DMS 273 treated with DMSO at 0.1 percent for 48 hours (cell line): ENCODE data around the gene CFAP46.
"Not testable (repeated sequence)": the region's sequence is repeated elsewhere in the genome, so short reads cannot be mapped to it uniquely, and the experiment has no call there.

Source experiments
- DNase-seq: peaks from one replicate; lab custom pipeline; 2025; lab: John Stamatoyannopoulos, UW

CFAP46 gene

DNA sequence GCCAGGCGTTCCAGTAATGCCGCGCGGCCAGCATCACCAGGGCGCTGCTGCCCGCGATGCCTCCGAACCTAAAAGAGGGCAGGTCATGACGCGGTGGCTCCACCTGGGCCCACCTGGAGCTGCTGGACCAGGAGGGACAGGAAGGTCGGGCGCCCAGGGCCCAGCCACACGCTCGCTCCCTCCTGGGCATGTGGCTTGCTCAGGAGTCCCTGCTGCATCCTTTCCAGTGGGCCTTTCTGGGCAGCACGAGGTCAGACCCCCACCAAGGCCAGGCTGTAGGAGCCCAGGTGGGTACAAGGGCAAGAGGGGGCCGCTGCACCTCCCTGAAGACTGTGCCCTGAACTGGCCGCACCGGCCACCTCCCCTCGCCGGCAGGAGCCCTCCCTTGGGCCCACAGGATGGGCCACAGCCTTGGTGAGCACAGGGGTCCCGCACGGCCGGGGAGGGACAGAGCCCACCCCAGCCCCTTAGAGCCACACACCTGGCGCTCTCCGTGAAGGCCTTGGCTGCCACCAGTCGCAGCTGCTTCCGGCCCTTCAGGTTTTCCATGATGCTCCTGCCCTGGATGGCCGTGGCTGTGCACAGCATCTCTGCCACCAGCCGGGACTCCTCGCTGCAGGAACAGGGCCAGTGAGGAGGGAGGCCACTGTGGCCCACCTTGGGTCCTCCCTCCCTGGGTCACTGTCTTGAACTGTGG lies 43.2 kb downstream of the CFAP46 start:
- no peak for DNase-seq

DNA sequence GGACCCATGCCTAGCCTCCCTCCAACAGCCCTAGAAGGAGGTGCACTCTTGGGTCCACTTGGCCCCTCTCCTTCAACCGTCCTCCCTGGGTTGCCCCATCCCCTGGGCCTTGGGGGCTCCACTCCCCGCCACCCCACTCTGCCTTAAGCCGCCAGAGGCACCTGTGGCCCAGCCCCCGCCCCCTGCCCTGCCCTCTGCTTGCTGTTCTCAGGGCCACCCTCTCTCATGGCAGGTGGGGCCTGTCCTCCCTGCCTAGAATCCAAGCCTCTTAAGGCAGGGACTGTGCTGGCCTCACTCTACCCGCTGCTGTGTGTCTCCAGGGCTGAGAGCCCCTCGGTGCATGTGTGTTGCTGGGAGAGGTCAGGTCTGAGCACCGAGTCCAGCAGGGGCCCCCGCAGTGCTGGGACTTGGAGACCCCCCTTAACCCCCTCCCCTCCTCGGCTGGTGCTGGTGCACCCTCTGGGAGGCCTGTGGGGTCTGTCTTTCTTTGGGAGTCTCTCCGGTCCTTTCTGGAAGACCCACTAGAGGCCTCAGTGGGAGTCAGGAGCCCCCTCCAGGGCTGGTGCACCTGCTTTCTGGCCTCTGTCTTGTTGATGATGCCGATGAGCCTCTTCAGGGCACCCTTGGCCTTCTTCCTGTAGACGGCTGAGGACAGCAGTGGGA lies 43.8 kb downstream of the CFAP46 start:
- no peak for DNase-seq

DNA sequence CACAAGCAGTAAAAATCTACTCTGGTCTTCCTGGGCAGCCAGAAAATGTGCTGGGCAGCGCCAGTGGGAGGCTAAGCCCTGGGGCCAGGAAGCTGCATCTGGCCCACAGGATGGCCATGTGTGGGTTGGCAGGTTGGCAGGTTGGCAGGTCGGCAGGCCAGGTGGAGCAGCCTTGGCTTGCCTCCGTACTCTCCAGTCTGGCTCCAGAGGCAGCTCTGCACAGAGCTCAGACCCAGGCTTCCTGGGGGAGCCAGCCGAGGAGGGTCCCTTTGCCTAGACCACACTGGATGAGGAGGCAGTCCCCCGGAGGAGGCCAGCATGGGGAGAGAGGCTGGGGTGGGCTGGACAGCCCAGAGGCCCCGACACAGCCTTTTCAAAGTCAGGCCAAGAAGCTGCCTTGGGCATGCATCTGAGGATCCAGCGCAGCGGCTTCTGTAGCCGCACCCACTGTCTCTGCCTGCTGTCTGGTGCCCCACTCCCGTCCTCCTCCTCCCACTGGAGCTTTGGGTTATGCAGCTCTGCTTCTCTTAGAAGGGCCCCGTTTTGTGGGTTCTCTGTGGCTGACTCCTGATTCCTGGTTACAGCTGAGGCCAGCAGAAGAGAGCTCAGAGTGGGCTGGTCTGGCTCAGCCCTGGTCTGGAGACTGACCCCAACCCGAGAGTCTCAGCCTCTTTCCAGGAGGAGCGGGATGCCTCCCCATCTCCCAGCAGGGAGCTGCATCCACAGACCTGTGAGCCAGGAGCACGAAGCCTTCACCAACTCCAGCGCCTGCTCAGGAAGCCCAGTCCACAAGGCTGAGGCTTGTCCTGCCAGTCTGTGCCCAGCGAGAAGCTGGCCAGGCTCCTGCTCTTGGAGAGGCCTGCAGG lies 44.6 kb downstream of the CFAP46 start:
- DNase-seq = no peak

DNA sequence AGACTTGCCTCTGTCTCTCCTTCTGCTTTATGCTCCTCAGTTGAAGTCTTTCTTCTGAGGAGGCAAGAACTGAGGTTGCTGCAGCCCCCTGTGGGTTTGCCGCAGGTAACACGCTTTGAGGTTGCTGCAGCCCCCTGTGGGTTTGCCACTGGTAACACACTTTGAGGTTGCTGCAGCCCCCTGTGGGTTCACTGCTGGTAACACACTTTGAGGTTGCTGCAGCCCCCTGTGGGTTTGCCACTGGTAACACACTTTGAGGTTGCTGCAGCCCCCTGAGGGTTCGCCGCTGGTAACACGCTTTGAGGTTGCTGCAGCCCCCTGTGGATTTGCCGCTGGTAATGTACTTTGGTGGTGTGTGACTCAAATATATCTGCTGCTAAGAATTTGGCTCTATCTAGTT lies 48.6 kb downstream of the CFAP46 start:
- DNase-seq = not testable (repeated sequence)

DNA sequence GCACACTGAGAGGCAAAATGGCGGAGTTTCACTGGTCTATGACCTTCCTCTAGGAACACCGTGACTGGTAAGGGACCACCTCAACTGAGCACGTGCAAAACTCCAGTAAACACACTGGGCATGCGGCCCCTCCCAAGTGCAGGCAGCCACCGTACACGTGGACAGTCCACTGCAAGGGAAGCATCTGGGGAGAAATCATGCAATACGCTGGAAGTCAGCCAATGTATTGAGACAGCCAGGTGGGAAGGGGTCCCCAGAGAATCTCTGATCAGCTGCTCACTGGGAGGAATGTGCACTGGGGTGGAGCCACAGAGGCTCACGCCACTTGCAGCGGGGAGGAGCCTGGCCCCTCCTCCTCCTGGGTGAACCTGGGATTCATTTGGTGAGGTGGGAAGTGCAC lies 49.3 kb downstream of the CFAP46 start:
- no peak for DNase-seq

DNA sequence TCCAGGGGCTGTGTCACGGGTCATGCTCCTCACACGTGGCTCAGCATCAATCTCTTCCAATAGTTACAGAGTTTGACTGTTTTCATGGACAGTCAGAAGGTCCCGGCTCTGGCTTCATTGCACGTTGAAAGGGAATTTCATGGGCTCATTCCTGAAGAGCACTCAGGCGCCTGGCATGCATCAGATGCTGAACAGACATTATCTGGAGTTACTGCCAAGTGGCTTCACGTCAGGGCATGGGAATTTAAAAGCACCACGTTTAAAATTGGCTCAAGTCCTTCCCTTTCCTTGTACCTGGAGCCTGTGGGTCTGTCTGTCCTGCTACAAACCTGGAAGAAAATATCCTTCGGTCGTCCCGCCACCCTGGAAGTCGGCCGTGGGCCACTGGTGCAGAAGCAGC lies 50.4 kb downstream of the CFAP46 start:
- no peak for DNase-seq

DNA sequence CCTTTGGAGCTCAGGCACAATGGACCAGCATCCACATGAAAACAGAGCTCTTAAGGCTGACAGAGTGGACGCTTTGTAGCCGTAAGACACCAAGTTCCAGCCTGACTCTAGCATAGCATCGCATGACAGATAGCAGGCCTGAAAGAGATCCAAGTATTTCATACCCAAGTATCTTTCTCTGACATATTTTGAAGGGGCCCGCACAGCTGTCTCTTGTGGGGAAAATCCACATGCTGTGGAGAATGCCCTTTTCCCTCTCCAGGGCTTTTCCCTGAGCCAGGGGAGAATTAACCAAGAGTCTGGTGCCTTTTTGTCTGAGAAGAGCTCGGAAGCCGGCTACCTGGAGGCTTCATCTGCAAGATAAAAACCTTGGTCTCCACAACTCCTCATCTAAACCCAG lies 51.0 kb downstream of the CFAP46 start:
- no peak for DNase-seq

DNA sequence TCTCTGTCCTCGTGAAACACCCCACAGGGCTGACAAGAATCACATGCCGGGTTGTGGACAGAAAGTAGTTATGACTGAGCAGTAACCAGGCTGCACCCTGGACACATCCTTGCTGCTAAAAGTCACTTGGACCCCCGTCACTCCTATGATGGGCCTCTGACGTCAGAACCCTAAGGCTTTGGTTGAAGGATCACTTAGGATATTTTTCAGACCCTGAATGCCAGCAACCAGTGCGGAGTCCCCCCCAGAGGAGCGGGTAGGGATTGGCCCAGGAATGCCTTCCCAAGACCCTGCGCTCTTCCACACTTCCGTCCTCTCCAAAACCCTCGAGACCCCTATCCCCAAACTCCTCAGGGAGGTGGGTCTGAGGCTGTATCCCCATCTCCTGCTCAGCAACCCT lies 52.1 kb downstream of the CFAP46 start:
- no peak for DNase-seq

DNA sequence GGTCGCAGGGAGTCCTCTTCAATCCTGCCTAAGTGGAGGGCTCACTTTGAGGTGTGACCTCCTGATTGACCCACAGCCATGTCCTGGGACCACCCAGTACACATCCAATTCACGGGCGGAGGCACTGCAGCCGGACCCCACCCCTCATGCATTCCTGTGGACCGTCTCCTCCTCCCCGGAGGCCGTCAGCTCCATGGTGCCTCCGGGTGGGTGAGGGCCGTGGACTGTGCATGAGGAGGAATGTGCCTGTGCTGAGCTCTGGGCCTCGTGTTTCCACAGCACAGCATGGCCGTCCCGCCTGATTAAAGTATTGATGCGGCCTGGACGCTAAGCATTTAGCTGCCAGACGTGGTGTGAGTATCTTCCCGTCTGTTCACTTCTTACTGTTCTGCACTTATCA lies 52.8 kb downstream of the CFAP46 start:
- DNase-seq = no peak

DNA sequence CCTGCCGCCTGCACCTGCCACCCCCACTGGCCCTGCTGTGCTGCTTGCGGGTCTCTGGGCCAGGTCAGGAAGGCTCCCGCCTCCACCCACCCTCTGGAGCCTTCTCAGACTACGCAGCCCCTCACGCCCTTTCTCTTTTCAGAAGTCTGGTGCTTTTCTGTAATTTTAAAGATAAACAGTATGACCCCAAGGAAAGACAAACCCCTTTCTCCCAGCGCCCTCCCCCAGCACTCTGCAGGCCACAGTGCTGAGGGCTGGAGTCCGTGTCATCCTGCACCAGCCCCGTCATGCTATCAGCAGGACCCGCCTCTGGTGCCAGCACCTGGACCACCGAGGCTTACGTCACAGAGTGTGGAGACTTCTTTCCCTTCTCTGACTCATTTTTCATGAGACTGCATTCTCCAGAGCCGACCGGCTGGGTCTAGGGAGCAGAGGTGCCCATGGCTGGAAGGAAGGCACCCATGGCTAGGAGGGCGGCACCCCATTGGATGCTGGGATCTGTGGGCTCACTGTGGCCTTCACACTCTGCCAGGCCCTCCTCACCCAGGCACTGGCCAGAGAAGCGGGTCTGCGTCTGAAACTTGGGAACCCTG lies 53.4 kb downstream of the CFAP46 start:
- no peak for DNase-seq

DNA sequence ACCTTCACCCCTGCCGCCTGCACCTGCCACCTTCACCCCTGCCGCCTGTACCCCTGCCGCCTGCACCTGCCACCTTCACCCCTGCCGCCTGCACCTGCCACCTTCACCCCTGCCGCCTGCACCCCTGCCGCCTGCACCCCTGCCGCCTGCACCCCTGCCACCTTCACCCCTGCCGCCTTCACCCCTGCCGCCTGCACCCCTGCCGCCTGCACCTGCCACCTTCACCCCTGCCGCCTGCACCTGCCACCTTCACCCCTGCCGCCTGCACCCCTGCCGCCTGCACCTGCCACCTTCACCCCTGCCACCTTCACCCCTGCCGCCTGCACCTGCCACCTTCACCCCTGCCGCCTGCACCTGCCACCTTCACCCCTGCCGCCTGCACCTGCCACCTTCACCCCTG lies 53.9 kb downstream of the CFAP46 start:
- not testable (repeated sequence) for DNase-seq

DNA sequence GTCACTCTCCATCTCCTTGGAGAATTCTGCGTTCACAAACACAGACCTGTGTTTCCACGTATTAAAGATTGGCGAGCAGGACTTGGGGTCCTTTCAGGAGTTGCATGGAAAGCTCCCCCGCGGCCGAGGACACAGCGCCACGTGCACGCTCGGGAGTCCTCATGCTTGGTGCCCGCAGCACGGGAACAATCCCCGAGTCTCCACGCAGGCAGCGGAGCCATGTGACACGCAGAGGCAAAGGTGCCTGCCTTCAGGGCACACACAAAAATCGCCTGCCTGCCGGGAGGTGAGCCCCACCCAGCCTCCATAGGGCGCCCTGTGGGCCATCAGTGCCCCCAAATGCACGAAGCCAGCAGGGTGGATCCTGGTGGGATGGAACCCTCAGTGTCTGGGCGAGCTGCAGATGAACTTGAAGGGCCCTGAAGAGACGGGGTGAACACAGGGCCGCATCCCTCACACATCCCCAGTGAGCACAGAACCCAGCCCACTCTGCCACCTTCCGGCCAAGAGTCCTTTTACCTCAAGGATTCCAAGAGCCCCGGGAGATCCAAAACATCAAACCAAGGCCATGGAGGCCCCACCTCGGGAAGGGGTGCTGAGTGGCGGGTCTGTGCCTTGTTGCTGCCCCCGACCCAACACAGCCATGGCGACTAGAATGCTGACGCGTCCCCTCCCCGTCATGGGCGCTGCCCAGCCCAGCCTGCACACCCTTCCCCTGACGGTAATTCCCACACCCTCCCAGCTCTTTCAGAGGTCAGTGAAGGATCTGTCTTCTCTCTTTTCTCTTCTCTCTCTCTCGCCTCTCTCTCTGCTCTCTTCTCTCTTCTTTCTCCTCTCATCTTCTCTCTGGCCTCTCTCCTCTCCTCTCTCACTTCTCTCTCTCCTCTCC lies 55.9 kb downstream of the CFAP46 start:
- DNase-seq = no peak

DNA sequence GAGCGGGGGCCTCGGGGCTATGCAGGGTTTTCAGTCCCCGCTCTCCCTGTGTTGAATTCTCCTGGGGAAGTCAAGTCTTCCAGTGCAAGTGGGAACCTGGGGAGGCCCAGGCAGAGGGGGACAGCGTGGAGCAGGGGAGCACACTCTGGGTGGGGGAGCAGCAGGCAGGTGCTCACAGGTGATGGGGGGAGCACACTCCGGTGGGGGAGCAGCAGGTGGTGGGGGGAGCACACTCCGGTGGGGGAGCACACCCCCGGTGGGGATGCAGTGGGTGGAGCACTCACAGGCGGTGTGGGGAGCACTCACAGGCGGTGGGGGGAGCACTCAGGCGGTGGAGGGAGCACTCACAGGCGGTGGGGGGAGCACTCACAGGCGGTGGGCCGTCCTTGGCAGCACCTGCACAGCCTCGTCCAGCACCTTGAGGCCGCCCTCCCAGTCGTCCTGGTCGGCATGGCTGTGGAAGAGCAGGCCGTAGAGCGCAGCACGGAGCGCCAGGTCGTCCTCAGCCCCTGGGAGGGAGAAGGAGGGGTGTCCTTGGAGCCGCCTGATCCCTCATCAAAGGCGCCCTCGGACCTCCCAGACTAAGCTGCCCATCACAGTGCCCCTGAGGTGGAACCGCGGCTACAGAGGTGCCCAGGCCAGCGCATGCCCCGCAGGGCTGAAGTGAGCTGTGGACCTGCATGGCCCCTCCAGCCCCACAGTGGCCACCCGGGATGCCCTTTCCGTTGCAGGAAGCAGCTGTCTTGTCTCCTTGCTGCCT lies 56.7 kb downstream of the CFAP46 start:
- DNase-seq = no peak

DNA sequence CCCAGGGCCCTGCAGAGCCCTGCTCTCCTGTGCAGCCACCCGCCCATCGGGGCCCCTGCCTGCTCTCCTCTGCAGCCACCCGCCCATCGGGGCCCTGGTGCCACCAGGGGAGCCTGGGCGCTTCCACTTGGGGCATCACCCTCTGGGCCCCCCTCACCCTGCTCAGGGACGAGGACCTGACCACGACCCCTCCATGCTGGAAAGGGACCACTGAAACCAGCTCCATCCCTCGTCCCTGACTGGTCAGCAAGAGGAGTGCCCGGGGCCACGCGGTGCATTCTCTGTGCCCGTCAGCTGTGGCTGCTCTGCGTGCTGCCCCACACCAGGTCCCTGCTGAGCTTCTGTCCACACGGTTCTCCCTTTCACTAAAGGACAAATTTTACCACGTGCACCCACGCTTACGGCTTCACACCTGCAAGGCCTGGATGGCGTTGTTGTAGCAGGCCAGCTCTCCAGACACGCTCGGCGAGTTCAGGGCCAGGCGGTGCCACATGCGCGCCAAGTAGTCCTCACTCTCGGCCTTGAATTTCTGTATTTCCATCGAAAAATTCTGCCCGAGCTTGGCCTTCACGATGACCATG lies 57.6 kb downstream of the CFAP46 start:
- DNase-seq = no peak

DNA sequence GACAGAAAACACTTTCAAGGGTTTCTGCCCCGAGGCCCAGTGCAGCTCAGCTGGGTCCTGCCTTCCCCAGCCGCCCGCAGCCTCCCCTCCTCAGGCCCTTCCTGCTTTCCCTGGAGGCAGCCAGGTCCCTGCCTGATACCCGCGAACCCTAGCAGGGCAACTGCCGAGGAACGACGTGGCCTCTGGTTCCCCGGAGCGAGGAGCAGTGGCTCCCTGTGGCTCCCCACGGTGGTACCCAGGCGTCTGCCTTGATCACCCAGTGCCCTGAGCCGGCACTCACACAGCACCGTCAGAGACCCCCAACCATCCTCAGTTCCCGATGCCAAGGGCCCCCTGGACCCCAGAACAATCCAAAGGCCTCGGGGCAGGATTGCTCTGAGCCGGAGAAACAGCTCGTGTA lies 58.3 kb downstream of the CFAP46 start:
- DNase-seq = no peak

DNA sequence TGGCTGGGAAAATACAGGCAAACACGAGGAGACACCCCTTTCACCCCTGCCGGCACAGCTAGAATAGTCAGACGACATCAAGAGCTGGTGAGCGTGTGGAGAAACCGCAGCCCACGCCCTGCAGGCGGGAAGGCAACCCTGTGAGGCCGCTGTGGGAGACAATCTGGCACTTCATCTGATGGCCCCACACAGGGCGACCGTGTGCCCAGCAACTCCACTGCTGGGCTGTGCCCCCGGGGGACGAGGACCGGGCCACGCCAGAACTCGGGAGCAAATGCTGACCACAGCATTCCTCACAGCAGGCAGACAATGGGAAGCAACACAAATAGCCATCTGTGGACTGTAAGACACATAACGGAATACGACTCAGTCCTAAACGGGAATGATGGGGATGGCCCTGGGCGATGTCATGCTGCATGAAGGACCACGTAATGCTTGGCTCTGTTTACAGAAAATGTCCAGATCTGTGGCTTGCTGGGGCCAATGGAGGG lies 58.9 kb downstream of the CFAP46 start:
- no peak for DNase-seq

DNA sequence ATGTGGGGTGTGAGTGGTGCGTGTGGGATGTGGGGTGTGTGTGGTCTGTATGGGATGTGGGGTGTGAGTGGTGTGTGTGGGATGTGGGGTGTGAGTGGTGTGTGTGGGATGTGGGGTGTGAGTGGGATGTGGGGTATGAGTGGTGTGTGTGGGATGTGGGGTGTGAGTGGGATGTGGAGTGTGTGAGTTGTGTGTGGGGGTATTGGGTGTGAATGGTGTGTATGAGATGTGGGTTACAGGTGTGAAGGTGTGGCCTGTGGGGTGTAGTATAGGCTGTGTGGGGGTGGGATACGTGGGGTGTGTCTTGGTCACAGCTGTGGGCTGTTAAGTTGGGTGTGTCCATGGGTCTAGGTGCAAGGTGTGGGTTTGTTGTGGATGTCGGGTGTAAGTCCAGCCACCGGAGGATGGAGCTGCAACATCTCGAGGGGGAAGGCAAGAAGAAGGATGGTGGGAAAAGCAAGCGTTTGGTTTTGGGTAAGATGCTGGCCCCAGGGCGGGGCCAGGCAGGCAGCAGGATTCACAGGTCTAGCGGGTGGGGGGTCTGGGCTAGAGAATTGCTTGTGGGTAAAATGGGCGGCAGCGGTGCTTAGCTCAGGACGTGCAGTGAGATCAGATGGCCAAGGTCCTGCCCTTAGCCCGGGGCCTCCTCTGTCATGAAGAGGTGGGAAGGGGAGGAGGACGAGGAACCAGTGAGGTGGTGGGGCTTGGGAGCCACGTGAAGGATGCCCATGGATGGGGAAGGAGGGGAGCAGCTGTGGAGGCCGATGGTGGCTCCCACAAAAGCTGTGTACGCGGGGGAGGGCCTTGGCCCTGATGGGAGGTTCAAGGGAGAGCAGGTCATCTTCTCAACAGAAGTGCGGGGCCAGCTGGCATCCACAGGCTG lies 60.1 kb downstream of the CFAP46 start:
- DNase-seq = no peak

DNA sequence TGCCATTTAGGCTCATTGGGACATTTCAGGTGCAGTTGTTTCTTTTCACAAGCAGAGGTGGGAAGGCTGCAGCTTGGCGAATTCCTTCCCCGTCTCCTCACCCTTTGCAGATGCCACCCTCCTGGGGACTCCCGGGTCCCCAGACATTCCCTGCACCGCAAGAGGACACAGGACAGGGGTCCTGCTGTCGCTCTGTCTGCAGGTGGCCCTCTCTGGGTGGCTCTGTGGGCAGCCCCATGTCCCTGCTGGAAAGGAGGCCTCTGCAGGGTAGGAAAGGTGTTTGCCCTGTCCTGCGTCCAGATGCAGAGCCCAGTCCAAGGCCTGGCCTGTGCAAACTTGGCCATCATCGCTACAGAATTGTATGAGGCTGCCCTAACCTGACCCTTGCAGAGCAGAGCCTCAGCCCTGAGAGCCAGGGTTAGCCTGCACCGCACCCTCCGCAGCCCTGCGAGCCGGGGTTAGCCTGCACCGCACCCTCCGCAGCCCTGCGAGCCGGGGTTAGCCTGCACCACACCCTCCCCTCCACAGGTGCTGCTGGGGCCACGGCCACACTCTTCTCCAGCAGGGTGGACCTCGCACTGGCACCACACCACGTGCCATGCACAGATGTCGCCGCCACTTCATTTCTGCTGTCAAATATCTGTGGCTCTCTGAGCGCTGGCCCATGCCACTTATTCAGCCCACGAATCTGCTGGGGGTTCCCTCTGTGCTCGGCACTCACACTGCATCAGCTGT lies 61.0 kb downstream of the CFAP46 start:
- DNase-seq = no peak
